NT2/D1 (cell line): ENCODE measurements around the gene ARL5B.

ENCODE experiments used
- SUZ12 ChIP-seq: IDR thresholded peaks from 2 replicates; pipeline ENCODE4 v1.6.1; 2011; ENCODE audit not compliant: insufficient read length, insufficient read depth; ENCODE audit errors: extremely low read depth
- YY1 ChIP-seq: IDR thresholded peaks from 2 replicates; pipeline ENCODE4 v1.6.1; 2011; ENCODE audit not compliant: insufficient read length, insufficient read depth
- ZNF274 ChIP-seq: IDR thresholded peaks from 2 replicates; pipeline ENCODE4 v1.6.1; 2011; ENCODE audit warnings: mild to moderate bottlenecking, low read depth, low read length

GRCh38 chr10:18649364-18649959 lies 9.8 kb upstream of the ARL5B start:
- no peak for TF ChIP-seq YY1
- no peak for TF ChIP-seq ZNF274
- no peak for TF ChIP-seq SUZ12
